Smooth muscle cell (in vitro differentiated cells): Measurements from ENCODE around the gene MCM7. TPM values are rescaled to one million over a fixed set of nuclear protein-coding genes. Genes with fewer than 3 reads are reported as not detected.
"Not testable (repeated sequence)": the region's sequence is repeated elsewhere in the genome, so short reads cannot be mapped to it uniquely, and the experiment has no call there.

ENCODE experiments used
- DNase-seq: peaks from one replicate; lab custom pipeline; 2025; ENCODE audit not compliant: unreplicated experiment; lab: John Stamatoyannopoulos, UW
- H2AFZ ChIP-seq: fragments of 200-600 bp; sonication (generic); 2 replicates; pipeline ENCODE4 v1.6.0; 2016; ENCODE audit warnings: antibody characterized with exemption, low read depth, mild to moderate bottlenecking
- H3F3A ChIP-seq: fragments of 200-600 bp; sonication (generic); 2 replicates; pipeline ENCODE4 v1.6.0; 2017; ENCODE audit warnings: antibody characterized with exemption, low read depth
- H3K27ac ChIP-seq: fragments of 200-600 bp; sonication (generic); 2 replicates; pipeline ENCODE4 v1.5.1; 2016; ENCODE audit warnings: low read depth, mild to moderate bottlenecking
- H3K27me3 ChIP-seq: fragments of 200-600 bp; sonication (generic); 2 replicates; pipeline ENCODE4 v1.6.1; 2016; ENCODE audit warnings: low read depth, mild to moderate bottlenecking
- H3K36me3 ChIP-seq: fragments of 200-600 bp; sonication (generic); 2 replicates; pipeline ENCODE4 v1.5.1; 2016; ENCODE audit warnings: low read depth
- H3K4me1 ChIP-seq: fragments of 200-600 bp; sonication (generic); 2 replicates; pipeline ENCODE4 v1.5.1; 2016; ENCODE audit warnings: low read depth
- H3K4me2 ChIP-seq: fragments of 200-600 bp; sonication (generic); 2 replicates; pipeline ENCODE4 v1.6.0; 2016; ENCODE audit warnings: mild to moderate bottlenecking
- H3K4me3 ChIP-seq: fragments of 200-600 bp; sonication (generic); 2 replicates; pipeline ENCODE4 v1.5.1; 2016; ENCODE audit warnings: mild to moderate bottlenecking
- H3K79me2 ChIP-seq: fragments of 200-600 bp; sonication (generic); 2 replicates; pipeline ENCODE4 v1.6.0; 2016; ENCODE audit warnings: low read depth, mild to moderate bottlenecking
- H3K9ac ChIP-seq: fragments of 200-600 bp; sonication (generic); 2 replicates; pipeline ENCODE4 v1.6.0; 2016; ENCODE audit warnings: low read depth
- H3K9me3 ChIP-seq: fragments of 200-600 bp; sonication (generic); replicated peaks from 2 replicates; pipeline ENCODE4 v1.5.1; 2016; ENCODE audit warnings: low read depth
- H4K20me1 ChIP-seq: fragments of 200-600 bp; sonication (generic); 2 replicates; pipeline ENCODE4 v1.6.0; 2016; ENCODE audit warnings: low read depth
- CTCF ChIP-seq: fragments of 200-600 bp; sonication (generic); IDR thresholded peaks from 2 replicates; pipeline ENCODE4 v1.5.1; 2017; ENCODE audit warnings: borderline replicate concordance, mild to moderate bottlenecking, antibody characterized with exemption; ENCODE audit not compliant: insufficient read depth, poor library complexity, severe bottlenecking
- WGBS: methylation state at CpG from one replicate; pipeline ENCODE4 v1.1.7; 2016; ENCODE audit warnings: low lambda C conversion rate; 5-methylcytosine and 5-hydroxymethylcytosine counted together
- polyA plus RNA-seq: library from polyadenylated mRNA; unstranded; fragments of >200 nt; fragmentation: Nextera tagmentation; extraction: Ambion mirVana; gene quantifications from 2 replicates; pipeline ENCODE4 v1.2.1, GENCODE V29; 2016
- total RNA-seq: library from RNA; depleted of rRNA; stranded (reverse); fragments of >200 nt; gene quantifications from 2 replicates; pipeline ENCODE4 v1.2.3, GENCODE V29; 2014

MCM7 gene
- total and polyA plus RNA-seq, 2 experiments from 2014 or later = 47.6 to 56.9 TPM

- no peaks in the 10 kb centered on the region for H4K20me1 ChIP-seq
- H3K36me3 ChIP-seq = no peaks in the 10 kb centered on the region
- peaks cover 16% of the 10 kb centered on the region for H3K79me2 ChIP-seq
- no peak overlapping the region for H3K4me2 ChIP-seq
- H3K9ac ChIP-seq = no peak overlapping the region
- no peak overlapping the region for H3K4me3 ChIP-seq
- H3K27me3 ChIP-seq = no peaks in the 10 kb centered on the region
- no peak for DNase-seq
- H3K4me1 ChIP-seq = peaks cover 7% of the 10 kb centered on the region
- no peak overlapping the region for H3K27ac ChIP-seq
- H3K9me3 ChIP-seq = no peaks in the 10 kb centered on the region
- no peak overlapping the region for H2AFZ ChIP-seq
- TF ChIP-seq CTCF = no peak
- H3F3A ChIP-seq = no peaks in the 10 kb centered on the region
- WGBS = 98% methylated on average over 2 of the region's 2 CpGs
These were observed 46.1 kb upstream of the MCM7 start for GRCh38 chr7:100147278-100147677.

- not testable (repeated sequence) for H3K4me3 ChIP-seq, H3K9ac ChIP-seq, H4K20me1 ChIP-seq, H2AFZ ChIP-seq, H3F3A ChIP-seq, H3K4me2 ChIP-seq, DNase-seq, H3K27me3 ChIP-seq, H3K27ac ChIP-seq, H3K4me1 ChIP-seq, H3K9me3 ChIP-seq, H3K36me3 ChIP-seq
- peaks cover 16% of the 10 kb centered on the region for H3K79me2 ChIP-seq
- 94% methylated on average over 4 of the region's 4 CpGs for WGBS
These were observed 45.2 kb upstream of the MCM7 start for GRCh38 chr7:100146350-100146749.

GRCh38 chr7:100142461-100142860, 41.3 kb upstream of the MCM7 start:
- no peaks in the 10 kb centered on the region for H3K9me3 ChIP-seq
- no peaks in the 10 kb centered on the region for H3K36me3 ChIP-seq
- H3K27ac ChIP-seq = no peak overlapping the region
- no peak overlapping the region for H2AFZ ChIP-seq
- no peaks in the 10 kb centered on the region for H3K27me3 ChIP-seq
- no peaks in the 10 kb centered on the region for H4K20me1 ChIP-seq
- no peaks in the 10 kb centered on the region for H3K79me2 ChIP-seq
- 87% methylated on average over 3 of the region's 3 CpGs for WGBS
- no peak for TF ChIP-seq CTCF
- no peak overlapping the region for H3K4me2 ChIP-seq
- no peak overlapping the region for H3K4me3 ChIP-seq
- H3F3A ChIP-seq = no peaks in the 10 kb centered on the region
- no peaks in the 10 kb centered on the region for H3K4me1 ChIP-seq
- no peak for DNase-seq
- no peak overlapping the region for H3K9ac ChIP-seq

- no peak for DNase-seq
- Histone ChIP-seq H3K79me2 (no peaks in the 10 kb centered on the region), H2AFZ (no peak overlapping the region), H3K4me1 (no peaks in the 10 kb centered on the region), H3K36me3 (no peaks in the 10 kb centered on the region), H3K4me2 (no peak overlapping the region), H3K9ac (no peak overlapping the region), H3K27ac (no peak overlapping the region), H3K9me3 (no peaks in the 10 kb centered on the region), H4K20me1 (no peaks in the 10 kb centered on the region), H3F3A (no peaks in the 10 kb centered on the region), H3K4me3 (no peak overlapping the region), H3K27me3 (no peaks in the 10 kb centered on the region)
- TF ChIP-seq CTCF = no peak
- WGBS = 91% methylated on average over 3 of the region's 3 CpGs
These were observed 40.4 kb upstream of the MCM7 start for GRCh38 chr7:100141555-100141949.
